Measurements from ENCODE around the gene STOML3.
"Not testable (repeated sequence)": the region's sequence is repeated elsewhere in the genome, so short reads cannot be mapped to it uniquely, and the experiment has no call there.

Gene STOML3, protein sequence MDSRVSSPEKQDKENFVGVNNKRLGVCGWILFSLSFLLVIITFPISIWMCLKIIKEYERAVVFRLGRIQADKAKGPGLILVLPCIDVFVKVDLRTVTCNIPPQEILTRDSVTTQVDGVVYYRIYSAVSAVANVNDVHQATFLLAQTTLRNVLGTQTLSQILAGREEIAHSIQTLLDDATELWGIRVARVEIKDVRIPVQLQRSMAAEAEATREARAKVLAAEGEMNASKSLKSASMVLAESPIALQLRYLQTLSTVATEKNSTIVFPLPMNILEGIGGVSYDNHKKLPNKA

DNA sequence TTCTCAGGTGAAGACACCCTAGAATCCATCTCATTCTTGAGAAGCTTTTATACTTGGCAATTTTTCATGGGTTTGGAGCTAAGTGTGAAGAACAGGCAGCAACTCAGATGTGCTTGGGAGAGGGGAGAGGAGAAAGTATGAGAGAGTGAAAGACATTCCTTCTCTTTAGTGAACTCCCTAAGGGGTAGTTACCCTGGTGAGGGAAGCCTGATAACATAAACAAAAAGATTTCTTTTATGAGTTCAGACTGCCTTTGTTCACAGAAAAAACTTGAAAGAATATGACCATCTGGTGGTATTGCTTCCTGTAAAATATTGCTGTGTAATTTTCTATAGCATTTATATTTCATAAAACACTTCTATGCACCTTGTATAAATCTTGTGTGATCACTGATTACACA, at the start of gene STOML3:
Gene STOML3 (minus strand): TSS at position 139 of the 400 bp plus-strand sequence. CDS start 110 bp downstream, at position 29.
- no peak for DNase-seq (ENCODE audit: low read depth)

DNA sequence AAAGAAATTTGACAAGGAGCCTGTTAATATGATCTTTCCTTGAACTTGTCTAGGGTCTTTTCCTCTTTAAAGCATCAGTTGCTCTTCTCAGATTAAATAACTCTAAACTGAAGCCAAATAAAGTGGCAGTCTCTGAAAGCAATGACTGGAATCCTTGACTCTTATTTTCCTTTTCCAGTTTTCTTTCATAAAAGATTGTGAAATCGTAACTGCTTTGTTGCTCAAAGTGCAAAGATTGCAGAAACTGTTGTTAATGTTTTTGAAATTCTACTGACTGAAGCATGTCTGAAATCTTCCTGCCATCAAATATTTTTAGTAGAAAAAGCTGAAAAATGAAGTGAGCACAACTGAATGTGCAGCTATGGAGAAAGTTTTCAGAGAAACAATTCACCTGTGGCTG, 49.6 kb upstream of the STOML3 start:
- DNase-seq (ENCODE audit: low read depth), result no peak

DNA sequence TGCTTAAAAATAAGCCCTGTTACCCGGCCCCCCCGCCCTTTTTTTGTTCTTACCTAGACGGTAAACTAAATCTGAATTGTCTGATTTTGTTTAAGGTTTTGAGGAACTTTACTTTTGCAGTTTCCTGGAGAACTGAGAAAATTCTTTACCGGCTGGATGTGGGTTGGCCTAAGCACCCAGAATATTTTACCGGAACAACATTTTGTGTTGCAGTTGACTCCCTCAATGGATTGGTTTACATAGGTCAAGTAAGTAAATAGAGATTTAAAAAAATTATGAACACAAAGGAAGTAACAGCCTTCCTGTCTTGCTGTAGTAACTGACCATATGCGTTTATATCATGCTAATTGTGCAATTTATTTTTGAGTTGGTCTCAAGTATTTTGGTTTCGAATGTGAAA, 48.4 kb upstream of the STOML3 start:
- DNase-seq (ENCODE audit: low read depth), result no peak

DNA sequence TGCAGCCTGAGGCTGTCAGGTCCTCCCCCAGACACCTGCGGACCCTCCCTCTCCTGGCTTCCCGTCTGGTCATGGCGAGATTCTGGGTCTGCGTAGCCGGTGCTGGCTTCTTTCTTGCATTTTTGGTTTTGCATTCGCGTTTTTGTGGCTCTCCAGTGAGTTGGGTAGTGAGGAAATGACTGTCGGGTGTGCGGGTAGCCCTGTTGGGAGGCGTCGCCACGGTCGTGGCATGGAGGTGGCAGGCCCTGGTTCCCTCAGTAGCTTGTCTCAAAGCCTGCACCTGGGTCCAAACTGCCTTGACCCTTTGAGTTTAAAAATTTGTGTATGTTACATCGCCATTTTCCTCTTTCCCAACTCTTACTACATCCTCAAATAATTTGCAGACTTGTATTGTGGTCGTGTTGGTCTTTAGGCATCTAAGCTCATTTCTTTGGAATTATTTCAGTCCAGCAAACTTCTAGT, 48.0 kb upstream of the STOML3 start:
- no peak for DNase-seq (ENCODE audit: low read depth)

DNA sequence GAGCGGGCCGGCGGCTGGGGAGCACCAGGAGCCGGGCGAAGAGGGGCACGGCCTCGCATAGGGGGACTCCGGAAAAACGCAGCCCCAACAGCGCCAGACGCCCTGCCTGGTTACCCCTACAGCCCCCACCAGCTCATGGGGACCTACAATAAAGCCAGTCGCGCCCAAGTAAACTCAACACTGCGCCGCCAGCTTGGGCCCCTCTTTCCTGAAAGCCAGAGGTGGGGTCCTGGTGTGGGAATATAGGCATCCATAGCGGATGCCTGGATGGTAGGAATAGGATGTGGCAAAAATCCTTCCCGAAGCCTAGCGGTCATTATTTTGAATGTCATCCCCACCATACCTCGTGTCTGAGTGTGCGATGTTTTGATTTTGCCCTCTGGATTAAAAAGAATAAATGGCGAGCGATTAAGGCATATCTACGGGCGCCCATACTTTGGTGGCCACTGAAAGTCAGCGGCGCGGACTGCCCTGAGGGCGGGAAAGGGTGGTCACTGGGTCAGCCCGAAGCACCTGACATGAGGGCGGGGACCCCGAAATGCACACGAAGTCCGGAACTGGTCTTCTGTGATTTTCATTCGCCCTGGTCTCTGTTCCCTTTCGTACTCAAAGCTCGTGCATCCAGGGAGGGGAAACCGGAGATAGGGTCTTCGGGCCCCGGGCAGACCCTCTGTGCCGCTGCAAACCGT, 47.4 kb upstream of the STOML3 start, which contains the start of the genes NHLRC3 and PROSER1:
Gene NHLRC3 (plus strand): TSS at position 577 of the 689 bp plus-strand sequence. CDS start 184 bp downstream, outside the sequence.
Gene PROSER1 (minus strand): TSS at position 210 of the 689 bp plus-strand sequence. CDS start 847 bp downstream, outside the sequence.
- peak; percentile 69 for DNase-seq (ENCODE audit: low read depth)

DNA sequence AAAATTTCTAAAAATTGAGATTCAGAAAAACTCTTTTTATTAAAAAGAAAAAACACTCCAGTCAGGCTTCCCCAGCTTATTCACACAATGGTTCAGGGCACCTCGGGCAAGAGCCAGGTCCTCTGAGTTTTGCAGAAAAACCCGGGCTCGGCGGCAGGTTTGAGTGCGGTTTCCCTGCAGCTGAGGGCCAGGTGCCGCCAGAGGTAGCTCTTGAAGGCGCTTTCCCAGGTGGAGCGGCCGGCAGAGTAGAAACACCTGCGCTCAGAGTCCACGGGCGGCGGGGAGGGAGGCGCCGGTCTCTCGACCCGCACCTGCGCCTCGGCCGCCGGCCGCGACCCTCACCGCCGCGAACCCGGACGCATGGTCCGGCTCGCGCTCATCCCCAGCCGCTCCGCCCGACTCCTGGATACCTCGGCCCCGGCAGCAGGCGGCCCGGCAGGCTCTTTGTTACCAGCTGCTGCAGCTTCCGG, 46.8 kb upstream of the STOML3 start:
- no peak for DNase-seq (ENCODE audit: low read depth)

DNA sequence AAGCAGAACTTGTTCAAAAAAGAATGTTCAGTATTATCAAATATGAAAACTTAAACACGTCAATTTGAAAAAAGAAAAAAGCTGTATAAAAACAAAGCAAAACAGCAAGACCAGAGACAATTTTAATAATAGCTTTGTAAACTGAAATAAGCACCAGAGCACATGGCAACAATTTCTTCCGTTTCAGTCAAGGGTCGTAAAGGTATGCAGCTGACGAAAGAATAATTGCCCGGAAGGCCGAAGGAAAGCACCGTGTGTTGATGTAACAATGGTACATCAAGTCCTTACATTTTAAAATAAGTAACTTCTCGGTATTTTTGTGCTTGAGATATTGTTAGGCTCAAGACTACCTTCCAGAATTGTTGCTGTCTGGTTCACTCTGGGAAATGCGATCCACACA, 45.6 kb upstream of the STOML3 start:
- DNase-seq (ENCODE audit: low read depth), result no peak

DNA sequence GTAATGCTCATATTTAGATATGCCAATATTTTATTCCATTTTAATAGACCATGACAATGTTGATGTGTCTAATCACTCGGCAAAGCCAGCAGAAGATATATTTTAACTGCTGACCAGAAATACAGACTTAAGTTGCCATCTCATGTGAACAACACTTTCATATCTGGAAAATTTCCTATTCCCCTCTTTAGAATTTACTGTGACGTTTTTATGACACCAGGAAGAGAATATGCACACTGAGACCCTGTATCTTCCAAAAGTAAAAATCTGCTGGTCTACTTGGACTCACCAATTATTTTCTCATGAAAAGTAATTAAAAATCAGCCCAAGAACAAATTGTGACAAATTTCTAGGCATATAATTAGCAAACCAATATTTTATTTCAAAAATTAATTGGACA, 45.2 kb upstream of the STOML3 start:
- no peak for DNase-seq (ENCODE audit: low read depth)

DNA sequence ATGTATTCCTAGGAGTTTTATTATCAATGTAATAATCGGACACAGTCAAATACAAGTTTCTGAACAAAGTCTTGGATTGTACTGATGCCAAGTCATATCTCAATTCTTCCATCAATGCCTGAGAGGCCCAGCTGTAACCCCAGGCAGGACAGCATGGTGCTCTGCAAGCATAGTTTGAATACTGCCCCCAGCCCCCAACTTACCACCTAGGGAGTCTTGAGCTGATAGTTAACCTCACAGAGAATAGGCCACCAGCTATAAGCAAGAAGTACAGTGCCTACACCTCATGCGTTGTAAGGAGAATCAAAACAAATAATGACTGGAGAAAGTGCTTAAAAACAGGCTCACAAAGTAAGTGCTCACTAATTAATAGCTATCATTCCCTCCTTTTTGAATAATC, 44.6 kb upstream of the STOML3 start:
- DNase-seq (ENCODE audit: low read depth), result no peak

DNA sequence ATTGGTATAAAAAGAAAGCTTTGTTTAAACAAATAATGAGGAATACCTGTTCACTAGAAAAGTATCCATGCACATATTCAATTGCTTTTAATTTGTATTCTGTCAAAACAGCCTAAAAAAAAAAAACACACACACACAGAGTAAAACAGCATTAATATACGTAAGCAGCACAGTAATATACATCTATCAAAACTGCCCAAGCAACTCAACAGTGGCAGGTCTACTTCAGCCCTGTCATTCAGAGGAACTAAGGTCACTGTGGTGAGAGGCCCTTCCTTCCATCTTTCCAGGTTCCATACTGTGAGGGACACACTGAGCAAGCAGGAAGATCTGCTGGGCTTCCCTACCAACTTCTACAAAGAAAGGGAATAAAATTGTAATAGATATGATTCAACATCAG, 43.5 kb upstream of the STOML3 start:
- no peak for DNase-seq (ENCODE audit: low read depth)

DNA sequence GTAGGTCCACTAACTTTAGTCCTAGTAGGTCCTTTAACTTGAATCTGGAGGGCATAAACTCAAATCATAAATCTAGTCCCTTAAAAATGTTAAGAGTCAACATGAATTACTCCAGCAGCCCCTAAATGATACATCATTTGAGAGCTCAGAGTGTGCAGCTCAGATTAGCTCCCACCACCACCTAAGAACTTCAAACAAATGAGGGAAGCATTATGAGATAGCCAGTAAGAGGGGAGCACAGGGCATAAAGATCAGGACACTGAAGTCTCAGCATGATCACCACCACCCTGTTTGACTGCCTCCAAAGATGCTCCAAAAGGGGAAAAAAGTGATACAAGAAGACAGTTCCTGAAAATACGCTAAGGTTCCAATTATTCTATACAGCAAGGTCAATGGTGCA, 41.5 kb upstream of the STOML3 start:
- no peak for DNase-seq (ENCODE audit: low read depth)

DNA sequence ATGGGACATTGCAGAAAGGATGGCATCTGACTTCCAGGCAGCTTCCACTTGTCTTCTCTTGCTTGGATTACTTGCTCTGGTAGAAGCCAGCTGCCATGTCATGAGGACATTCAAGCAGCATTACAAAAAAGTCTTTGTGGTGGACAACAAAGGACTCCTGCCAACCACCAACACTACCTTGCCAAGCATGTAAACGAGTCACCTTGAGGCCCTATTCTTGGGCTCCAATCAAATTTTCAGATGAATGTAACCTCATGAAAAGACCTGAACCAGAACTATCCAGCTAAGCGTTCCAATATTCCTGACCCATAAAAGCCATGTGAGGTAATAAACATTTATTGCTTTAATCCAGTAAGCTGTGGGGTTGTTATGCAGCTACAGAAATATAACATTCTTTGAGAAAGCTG, 34.8 kb upstream of the STOML3 start:
- DNase-seq (ENCODE audit: low read depth), result no peak

DNA sequence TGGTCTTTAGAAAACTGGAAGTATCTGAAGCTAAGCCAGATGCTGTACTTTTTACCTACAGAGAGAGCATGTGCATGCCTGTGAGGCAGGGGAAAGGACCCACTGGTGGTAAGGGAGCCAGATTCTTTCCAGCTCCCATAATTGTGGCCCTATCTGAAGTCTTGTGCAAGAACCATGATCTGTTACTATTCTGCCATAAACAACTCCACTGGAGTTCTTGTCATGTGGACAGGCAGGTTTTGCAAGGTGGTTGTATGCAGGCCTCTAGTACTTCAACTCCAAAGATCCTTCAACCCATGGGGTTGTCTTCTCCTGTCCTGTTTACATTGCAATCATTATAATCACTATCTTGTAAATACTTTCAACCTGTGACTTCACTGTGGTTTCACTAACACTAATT, 33.1 kb upstream of the STOML3 start:
- DNase-seq (ENCODE audit: low read depth), result no peak

DNA sequence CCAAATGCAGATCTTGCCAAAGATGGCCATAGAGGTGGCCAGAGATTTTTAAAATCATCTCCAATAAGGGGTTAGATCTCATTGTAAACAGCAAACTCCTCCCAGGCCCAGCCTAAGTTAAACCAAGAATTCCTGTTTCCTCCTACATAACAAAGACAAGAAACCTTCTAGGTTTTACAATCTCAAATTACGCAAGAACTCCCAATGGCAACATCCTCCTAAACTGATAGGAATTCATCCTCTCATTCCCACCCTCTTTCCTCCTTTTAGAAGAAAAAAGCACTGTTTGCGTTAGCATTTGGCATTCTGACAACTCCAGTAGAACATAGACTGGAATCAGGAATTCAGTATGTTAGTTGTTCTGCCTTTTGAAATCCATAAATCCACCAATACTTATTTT, 32.7 kb upstream of the STOML3 start:
- DNase-seq (ENCODE audit: low read depth), result no peak

DNA sequence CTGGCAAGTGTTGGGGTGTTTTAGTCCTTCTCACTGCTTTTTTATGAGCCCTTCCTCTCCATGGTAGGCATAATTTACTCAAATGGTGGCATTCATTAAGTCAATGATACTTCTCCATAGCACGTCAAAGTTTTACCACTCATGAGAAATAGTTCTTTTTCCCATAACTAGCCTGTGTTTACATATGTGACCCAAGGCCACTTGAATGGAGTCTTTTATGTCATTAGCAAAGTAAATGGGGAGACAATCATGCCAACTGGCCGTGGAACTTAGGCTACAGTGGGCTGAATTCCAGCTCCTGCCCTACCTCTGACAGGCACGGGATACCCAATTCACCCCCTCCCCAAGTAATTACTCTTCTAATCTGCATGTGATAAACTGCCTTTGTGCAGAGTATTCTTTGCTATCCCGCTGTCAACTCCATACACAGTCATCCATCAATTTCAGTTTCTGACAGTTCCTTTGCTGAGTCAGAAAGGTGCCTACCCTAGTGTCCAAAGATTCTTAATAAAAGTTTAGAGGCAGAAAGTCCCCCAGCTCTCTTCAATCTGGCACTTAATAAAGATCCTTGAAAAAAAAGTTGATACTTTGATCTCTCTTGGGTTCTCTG, 30.3 kb upstream of the STOML3 start:
- DNase-seq (ENCODE audit: low read depth), result no peak

DNA sequence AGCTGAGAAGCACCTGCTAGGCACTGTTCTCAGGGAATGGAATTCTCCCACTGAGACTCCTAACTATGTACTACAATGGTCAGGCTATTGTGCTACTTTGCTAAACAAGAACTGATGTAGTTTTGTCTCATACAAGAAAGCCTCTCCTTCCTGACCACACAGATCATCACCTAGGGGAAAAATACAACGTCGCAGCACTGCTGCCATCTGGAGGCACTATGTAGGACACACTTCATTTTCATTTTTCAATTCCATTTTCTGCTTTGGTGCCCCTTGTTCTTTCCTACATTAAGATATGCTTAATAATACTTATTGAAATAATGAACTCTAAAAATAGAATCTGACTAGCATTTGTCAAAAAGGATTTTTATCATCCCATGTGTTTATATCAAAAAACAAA, 26.2 kb upstream of the STOML3 start:
- DNase-seq (ENCODE audit: low read depth), result no peak

DNA sequence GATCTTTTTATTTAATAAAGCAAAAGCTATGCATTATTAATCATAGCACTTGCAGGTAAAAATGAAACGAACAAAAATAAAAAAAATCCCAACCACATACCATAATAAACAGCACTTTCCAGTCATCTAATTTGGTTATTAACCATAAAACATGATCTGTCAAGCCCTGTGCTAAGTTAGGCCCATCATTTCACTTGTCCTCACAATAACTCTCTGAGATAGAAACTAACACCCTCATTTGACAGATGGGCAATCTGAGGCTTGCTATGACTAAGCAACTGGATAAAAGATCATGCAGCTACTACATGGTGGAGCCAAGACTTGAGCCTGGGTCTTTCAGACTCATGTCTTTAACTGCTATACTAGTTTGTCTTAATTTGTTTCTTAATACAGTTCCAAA, 25.5 kb upstream of the STOML3 start:
- DNase-seq (ENCODE audit: low read depth), result no peak

DNA sequence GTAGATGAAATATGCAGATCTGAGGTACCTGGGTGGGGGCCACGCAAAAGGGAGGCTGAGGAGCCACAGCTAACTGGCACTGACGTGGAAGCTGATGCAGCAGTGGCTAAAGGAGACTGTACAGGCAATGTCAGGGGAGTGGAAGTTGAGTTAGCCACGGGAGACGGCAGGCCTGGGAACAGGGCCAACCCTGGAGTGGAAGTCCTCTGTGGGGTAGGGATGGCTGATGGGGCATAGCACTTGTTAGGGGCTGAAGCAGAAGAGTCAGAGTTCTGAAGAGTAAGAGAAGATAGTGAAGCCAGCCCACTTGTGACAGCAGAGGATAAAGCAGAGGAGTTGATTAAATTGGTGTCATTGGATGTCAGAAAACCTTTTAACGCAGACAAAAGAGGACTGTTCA, 22.8 kb upstream of the STOML3 start:
- no peak for DNase-seq (ENCODE audit: low read depth)

DNA sequence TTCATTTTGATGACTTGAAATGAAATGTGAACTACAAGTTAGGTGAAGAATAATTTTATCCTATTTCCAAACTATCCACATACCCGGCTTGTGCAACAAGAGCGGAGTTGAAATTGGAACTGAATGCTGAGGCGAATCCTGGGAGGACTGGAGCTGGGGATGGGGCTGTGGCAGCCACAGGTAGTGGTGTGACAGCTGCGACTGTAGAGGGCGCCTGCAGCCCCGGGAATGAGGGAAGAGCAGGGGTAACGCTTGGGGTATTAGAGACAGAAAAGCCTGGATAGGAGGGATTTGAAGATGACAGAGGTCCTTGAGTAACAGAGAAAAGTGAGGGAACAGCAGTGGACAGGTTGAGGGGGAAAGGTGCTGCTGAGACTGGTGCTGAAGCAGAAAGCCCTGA, 22.0 kb upstream of the STOML3 start:
- DNase-seq (ENCODE audit: low read depth), result no peak

DNA sequence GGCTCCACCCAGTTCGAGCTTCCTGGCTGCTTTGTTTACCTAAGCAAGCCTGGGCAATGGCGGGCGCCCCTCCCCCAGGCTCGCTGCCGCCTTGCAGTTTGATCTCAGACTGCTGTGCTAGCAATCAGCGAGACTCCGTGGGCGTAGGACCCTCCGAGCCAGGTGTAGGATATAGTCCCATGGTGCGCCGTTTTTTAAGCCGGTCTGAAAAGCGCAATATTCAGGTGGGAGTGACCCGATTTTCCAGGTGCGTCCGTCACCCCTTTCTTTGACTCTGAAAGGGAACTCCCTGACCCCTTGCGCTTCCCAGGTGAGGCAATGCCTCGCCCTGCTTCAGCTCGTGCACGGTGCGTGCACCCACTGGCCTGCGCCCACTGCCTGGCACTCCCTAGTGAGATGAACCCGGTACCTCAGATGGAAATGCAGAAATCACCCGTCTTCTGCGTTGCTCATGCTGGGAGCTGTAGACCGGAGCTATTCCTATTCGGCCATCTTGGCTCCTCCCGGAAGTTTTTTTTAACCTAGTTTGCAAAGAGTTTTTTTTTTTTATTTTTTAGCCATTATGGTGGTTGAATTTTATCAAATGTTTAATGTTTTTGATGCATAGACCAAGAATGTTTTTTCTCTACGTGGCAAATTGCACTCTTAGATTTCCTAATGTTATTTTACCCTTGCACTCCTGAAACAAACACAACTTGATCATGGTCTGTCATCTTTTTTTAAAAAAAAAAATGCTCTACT, 15.9 kb upstream of the STOML3 start:
- not testable (repeated sequence) for DNase-seq (ENCODE audit: low read depth)

DNA sequence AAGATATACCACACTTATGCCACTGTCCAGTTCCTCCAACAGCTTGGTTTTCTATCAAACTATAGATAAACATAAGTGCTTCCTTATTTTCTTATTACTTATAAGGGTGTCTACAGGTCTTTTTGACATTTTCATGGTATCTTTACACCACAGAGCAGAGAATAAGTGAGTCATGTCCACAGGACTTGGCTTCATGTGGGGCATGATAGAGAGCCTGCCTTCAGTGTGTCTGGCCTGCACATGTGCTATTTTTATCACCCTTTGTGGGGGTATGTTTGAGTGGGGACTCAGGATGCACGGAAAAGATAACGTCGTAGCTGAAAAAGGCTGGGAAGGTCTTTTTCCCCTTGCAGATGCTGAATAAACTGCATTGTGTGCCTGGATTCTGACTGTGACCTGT, 8.1 kb upstream of the STOML3 start:
- DNase-seq (ENCODE audit: low read depth), result no peak

DNA sequence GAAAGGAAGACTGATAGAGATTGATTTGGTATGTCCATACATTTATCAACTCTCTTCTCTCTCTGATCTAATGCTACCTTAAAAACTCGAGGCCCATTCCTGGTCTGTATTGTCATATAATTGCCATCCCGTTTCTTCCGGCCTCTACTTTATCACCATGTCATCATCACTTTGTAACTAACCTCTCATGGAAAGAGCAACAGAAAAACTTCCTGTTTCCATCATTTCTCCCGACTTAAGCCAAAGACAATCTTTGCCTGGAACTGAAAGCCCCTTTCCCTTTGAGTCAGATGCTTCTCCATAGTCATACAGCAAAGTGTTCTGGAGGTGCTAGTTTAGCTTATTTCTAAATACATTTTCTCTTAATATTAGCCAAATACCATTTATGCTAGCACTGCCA, 2.8 kb upstream of the STOML3 start:
- DNase-seq (ENCODE audit: low read depth), result no peak

All from GM04503 (cell line).